Measurements from ENCODE around the gene LMX1B.

DNA sequence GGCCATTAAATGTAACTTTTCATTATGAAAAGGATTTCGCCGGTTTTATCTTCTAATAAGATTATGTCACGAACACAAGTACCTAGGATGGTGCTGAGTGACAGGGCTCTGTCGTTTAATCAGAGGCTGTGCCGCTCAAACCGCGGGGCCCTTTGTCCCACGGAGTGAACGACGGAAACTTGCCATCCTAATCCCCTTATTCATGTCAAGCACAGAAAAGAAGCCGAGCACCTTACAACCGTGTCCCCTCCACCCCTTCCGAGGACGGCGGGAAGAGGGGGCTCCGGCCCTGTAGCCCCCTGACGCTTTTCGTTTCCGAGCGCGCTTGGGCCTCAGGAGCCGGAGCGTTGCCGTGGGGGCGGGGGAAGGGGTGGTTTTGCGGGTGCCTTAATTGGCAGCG, 11.2 kb downstream of the LMX1B start:
- TF ChIP-seq ZBTB26 (tag by site-specific recombination; optimal IDR thresholded peaks at IDR 0.05) (no peak), CTCF (tag by site-specific recombination; IDR thresholded peaks at IDR 0.05) (no peak), ZNF133 (tag by site-specific recombination; IDR thresholded peaks at IDR 0.05) (no peak), ZNF639 (tag by site-specific recombination; IDR thresholded peaks at IDR 0.05) (no peak), ZNF155 (tag by site-specific recombination; IDR thresholded peaks at IDR 0.05) (no peak)

Measured in HEK293 (cell line).